Stomach (tissue), 9 donors: ENCODE measurements around the gene RCE1. TPM values are rescaled to one million over a fixed set of nuclear protein-coding genes. Genes with fewer than 3 reads are reported as not detected.

Experiments
- DNase-seq, 2 donors: peaks; one replicate each; pipeline versions ENCODE4 v3.0.0 to v3.0.0-alpha.2; 2013 to 2019
- H3K27ac ChIP-seq, 5 donors: fragments of 200-600 bp in 4 of 5; sonication (generic) in 4 of 5; one replicate each; pipeline ENCODE4 v1.5.1; 2013 to 2019; ENCODE audit warnings: mild to moderate bottlenecking in 1 of 5, moderate library complexity in 1 of 5
- H3K27me3 ChIP-seq, 3 donors: fragments of 200-600 bp; sonication (generic); one replicate each; pipeline ENCODE4 v1.5.1; 2017 to 2019; ENCODE audit warnings: mixed run types in 1 of 3
- H3K36me3 ChIP-seq, 4 donors: fragments of 200-600 bp; sonication (generic); 1 replicate in 3 of 4; 2 replicates in 1 of 4; pipeline ENCODE4 v1.5.1; 2016 to 2019
- H3K4me1 ChIP-seq, 4 donors: fragments of 200-600 bp; sonication (generic); one replicate each; pipeline ENCODE4 v1.5.1; 2016 to 2019
- H3K4me3 ChIP-seq, 4 donors: fragments of 200-600 bp; sonication (generic) in 3 of 4; one replicate each; pipeline ENCODE4 v1.5.1; 2016 to 2019; ENCODE audit warnings: mild to moderate bottlenecking in 1 of 4
- H3K9me3 ChIP-seq, 4 donors: fragments of 200-600 bp; sonication (generic); one replicate each; pipeline ENCODE4 v1.5.1; 2016 to 2019
- CTCF ChIP-seq, 7 experiments: fragments of 450-650 bp in 4 of 7; fragments of 200-600 bp in 3 of 7; sonication (generic) in 3 of 7; IDR thresholded peaks; one replicate each; pipeline ENCODE4 v1.5.1; 2016 to 2019; ENCODE audit warnings: antibody characterized with exemption in 7 of 7, control low read depth in 2 of 7, mild to moderate bottlenecking in 1 of 7
- EP300 ChIP-seq: sonication (generic); formaldehyde crosslinking; IDR thresholded peaks from one replicate; pipeline ENCODE4 v1.6.1; 2017; ENCODE audit warnings: antibody characterized with exemption
- POLR2A ChIP-seq, 4 donors: fragments of 450-650 bp; IDR thresholded peaks; one replicate each; pipeline ENCODE4 v1.6.1; 2016; ENCODE audit warnings: antibody characterized with exemption in 4 of 4, control low read depth in 2 of 4, mild to moderate bottlenecking in 1 of 4, moderate library complexity in 1 of 4
- POLR2AphosphoS5 ChIP-seq, 3 donors: sonication (generic); formaldehyde crosslinking; IDR thresholded peaks; one replicate each; pipeline ENCODE4 v1.6.1; 2016; ENCODE audit warnings: antibody characterized with exemption in 3 of 3
- WGBS, 5 donors: extraction: QIAGEN DNeasy Blood & Tissue Kit in 3 of 5; methylation state at CpG; one replicate each; pipeline versions ENCODE4 v1.1.5 to v1.1.7; 2013 to 2018; 5-methylcytosine and 5-hydroxymethylcytosine counted together
- intact Hi-C: fragments of 100-400 bp; cut with DNase I; formaldehyde crosslinking; loops from one replicate; pipeline ENCODE4 v1.15.1; 2023; ENCODE audit warnings: low total_unique reads
- polyA plus RNA-seq, 3 donors: library from polyadenylated mRNA; stranded (reverse); fragments of 200-250 nt; gene quantifications; one replicate each; pipeline ENCODE4 v1.2.3, GENCODE V29; 2013
- total RNA-seq, 5 donors: library from RNA; depleted of rRNA; stranded (reverse); fragments of >200 nt; gene quantifications; one replicate each; pipeline versions ENCODE4 v1.1.0 to v1.2.3, GENCODE V29; 2014 to 2016
- donor health status: healthy with polysubstance abuse.
- donor health status: Bipolar disorder and iron deficiency.
- donor health status: healthy.

The RCE1 gene
- total and polyA plus RNA-seq, 8 donors = 0.58 to 124 (median 14.7) TPM

GRCh38 chr11:66855574-66856495 is 12.6 kb downstream of the RCE1 start:
- peaks cover 0 to 27% (median 12%) of the 10 kb centered on the region in 4 donors for H3K36me3 ChIP-seq
- H3K9me3 ChIP-seq = no peaks in the 10 kb centered on the region
- 3 to 10% (median 5%) methylated on average over 9 to 51 of the region's 51 CpGs for WGBS, 5 donors
- peak overlapping the region; percentile 65 to 82 (median 72) for H3K4me3 ChIP-seq
- no peaks in the 10 kb centered on the region for H3K27me3 ChIP-seq
- TF ChIP-seq EP300 (no peak), POLR2A (IDR thresholded peaks at IDR 0.05) (peak in 1 of 4 donors; percentile 70), POLR2AphosphoS5 (IDR thresholded peaks at IDR 0.05) (peak; percentile 47 to 92 (median 85))
- H3K27ac ChIP-seq = peak overlapping the region; percentile 83 to 96 (median 92)
- H3K4me1 ChIP-seq = peaks cover 7 to 41% (median 16%) of the 10 kb centered on the region in 4 donors
- intact Hi-C loops = no loop called here
- DNase-seq = peak; percentile 94 to 98

- Histone ChIP-seq H3K27me3 (no peaks in the 10 kb centered on the region), H3K4me1 (peaks cover 7 to 41% (median 16%) of the 10 kb centered on the region in 4 donors), H3K36me3 (peaks cover 0 to 35% (median 16%) of the 10 kb centered on the region in 4 donors), H3K27ac (peak within 1 kb of the TSS; percentile 83 to 96 (median 92)), H3K4me3 (peak within 1 kb of the TSS; percentile 65 to 82 (median 72)), H3K9me3 (no peaks in the 10 kb centered on the region)
- intact Hi-C loops = no loop called here
- no peak for TF ChIP-seq POLR2A (IDR thresholded peaks at IDR 0.05)
- no peak for TF ChIP-seq CTCF (IDR thresholded peaks at IDR 0.05)
- no peak for TF ChIP-seq EP300
- no peak for TF ChIP-seq POLR2AphosphoS5 (IDR thresholded peaks at IDR 0.05)
- 0 to 1% (median 1%) methylated on average over 8 to 101 of the region's 103 CpGs for WGBS, 5 donors
- DNase-seq = peak in 1 of 2 donors; percentile 61
Measured at GRCh38 chr11:66856496-66857233, 13.4 kb downstream of the RCE1 start, which contains the start of gene LRFN4. TSS of gene LRFN4 (plus strand) at chr11:66857064. CDS start at chr11:66857745, 681 bp downstream.

- H3K27me3 ChIP-seq = no peaks in the 10 kb centered on the region
- TF ChIP-seq POLR2A (IDR thresholded peaks at IDR 0.05) (no peak), CTCF (IDR thresholded peaks at IDR 0.05) (no peak), EP300 (no peak), POLR2AphosphoS5 (IDR thresholded peaks at IDR 0.05) (no peak)
- peaks cover 7 to 41% (median 16%) of the 10 kb centered on the region in 4 donors for H3K4me1 ChIP-seq
- intact Hi-C loops = no loop called here
- peaks cover 0 to 42% (median 19%) of the 10 kb centered on the region in 4 donors for H3K36me3 ChIP-seq
- peak overlapping the region; percentile 51 to 76 (median 66) for H3K4me3 ChIP-seq
- H3K27ac ChIP-seq = peak overlapping the region; percentile 46 to 93 (median 73)
- peak in 1 of 2 donors; percentile 58 for DNase-seq
- 40 to 74% (median 50%) methylated on average over 20 to 47 of the region's 47 CpGs for WGBS, 5 donors
- no peaks in the 10 kb centered on the region for H3K9me3 ChIP-seq
Measured at GRCh38 chr11:66857234-66857926, 14.1 kb downstream of the RCE1 start.

GRCh38 chr11:66857927-66858185 is 14.6 kb downstream of the RCE1 start:
- Histone ChIP-seq H3K36me3 (peaks cover 0 to 47% (median 22%) of the 10 kb centered on the region in 4 donors), H3K4me3 (peak overlapping the region in 3 of 4 donors; percentile 51 to 76 (median 68)), H3K27me3 (no peaks in the 10 kb centered on the region), H3K9me3 (no peaks in the 10 kb centered on the region), H3K4me1 (peaks cover 7 to 41% (median 16%) of the 10 kb centered on the region in 4 donors), H3K27ac (peak overlapping the region in 2 of 5 donors; percentile 73 to 92)
- intact Hi-C loops = no loop called here
- DNase-seq = no peak
- 84 to 97% (median 95%) methylated on average over 11 to 19 of the region's 19 CpGs for WGBS, 5 donors
- TF ChIP-seq POLR2A (IDR thresholded peaks at IDR 0.05) (no peak), POLR2AphosphoS5 (IDR thresholded peaks at IDR 0.05) (no peak), EP300 (no peak), CTCF (IDR thresholded peaks at IDR 0.05) (no peak)
